Umbilical cord (tissue), 2 donors: Measurements from ENCODE around the gene IMMP2L. TPM values are rescaled to one million over a fixed set of nuclear protein-coding genes. Genes with fewer than 3 reads are reported as not detected.

Experiments
- DNase-seq: peaks from one replicate; pipeline ENCODE4 v3.0.0-alpha.2; 2015; ENCODE audit warnings: low spot score
- total RNA-seq: library from RNA; depleted of rRNA; stranded (reverse); fragments of >200 nt; gene quantifications from one replicate; pipeline ENCODE4 v1.2.3, GENCODE V29; 2014; ENCODE audit warnings: low replicate concordance; ENCODE audit not compliant: insufficient read depth

Gene IMMP2L
- total RNA-seq, 1 donor from 2014 or later: 31.1 TPM

DNA sequence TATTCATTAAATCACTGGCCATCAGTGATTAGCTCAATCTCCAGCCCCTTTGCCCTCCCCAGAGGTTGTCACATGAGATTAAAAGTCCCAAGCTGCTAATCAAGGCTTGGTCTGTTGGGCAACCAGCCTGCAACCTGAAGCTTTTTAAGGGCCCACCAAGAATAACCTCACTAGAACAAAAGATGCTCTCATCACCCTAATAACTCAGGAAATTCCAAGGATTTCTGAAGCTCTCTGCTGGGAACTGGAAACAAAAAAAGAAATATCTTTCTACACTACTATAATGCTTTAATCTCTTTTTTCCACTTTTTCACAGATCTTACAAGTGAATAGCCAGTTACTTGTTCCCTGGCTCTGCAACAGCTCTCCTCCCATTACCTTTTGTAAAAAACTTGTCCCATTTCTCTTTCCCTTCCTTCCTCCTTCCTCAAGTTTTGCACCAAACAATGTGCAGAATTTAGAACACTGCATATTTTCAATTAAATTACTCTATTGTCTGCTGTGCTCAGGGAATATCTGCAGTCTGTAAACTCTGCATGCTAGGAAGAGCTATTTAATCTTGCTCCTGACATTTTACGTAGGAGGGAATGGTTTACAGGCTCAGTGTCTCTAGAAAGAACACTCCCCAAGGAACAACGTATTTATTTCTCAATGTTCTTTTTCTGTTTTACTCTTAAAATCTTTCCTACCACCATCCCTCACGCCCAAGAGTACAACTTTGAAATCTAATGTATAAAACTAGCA is 169.1 kb downstream of the IMMP2L start:
- DNase-seq: peak; percentile 86

DNA sequence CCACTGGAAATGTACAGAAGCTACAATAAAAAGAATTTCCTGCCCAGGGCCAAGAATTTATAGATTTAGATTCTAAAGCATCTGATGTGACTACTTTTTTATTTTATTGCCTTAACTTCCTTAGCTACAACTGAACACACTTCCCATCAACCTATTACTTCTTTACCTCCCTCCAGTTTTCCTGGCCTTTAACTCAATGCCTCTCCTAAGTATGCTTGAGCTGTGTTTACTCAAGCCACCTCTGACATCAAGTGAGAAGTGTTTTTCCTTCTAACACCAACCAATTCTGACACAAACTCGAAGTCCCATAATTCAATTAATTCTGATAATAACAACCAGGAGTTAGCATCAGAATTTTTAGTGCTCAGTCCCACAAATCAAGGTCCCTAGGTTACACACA is 170.0 kb downstream of the IMMP2L start:
- DNase-seq: no peak

DNA sequence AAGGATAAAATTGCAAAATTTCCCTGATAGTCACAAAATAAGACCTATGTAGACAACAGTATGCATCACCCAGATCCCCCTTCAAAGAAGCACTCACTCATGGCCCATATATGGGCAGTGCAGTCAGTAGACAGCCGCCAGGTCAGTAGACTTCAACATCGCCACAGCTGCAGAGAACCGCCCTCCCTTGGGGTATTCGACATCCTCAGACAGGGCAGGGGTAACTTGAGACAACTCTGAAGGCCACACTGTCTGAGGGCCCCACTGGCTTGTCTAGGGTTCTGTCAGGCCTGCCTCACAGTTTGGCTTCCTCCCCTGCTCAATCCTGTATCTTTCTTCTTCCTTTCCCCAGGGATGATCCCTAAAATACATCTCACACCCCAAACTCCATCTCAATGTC is 172.3 kb downstream of the IMMP2L start:
- DNase-seq: no peak

DNA sequence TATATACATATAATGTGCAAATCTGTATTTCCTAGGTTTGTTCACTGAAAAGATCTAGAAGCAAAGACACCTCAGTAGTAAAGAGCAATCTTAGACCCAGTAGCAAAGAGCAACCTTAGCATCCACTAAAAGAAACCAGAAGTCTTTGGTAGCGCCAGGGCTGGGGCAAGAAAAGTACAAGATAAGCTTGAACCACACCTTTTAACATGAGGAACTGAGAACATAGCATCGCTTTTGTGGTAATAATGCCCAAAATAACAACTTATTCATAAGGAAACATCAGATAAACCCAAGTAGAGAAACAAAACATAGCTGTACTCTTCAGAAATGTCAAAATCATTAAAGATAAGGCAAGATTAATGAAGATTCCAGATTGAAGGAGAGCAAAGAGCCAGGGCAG is 173.4 kb downstream of the IMMP2L start:
- no peak for DNase-seq

DNA sequence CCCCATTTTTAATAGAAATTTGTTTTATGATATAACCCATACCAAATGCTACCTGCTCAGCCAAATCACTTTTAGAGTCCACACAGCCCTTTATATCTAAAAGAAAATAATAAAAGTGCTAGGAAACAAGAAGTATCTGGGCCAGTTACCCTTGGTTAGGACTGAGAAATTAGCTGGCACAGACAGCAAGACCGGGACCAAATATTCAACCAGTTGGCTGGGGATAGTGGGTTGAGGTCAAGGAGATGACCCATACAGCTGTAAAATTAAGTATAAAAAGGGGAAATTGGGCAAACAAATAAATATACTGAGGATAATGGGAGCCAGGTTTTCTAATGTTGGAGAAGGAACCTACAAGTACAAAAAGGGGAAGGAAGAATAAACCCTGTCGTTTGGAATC is 174.3 kb downstream of the IMMP2L start:
- DNase-seq: no peak

DNA sequence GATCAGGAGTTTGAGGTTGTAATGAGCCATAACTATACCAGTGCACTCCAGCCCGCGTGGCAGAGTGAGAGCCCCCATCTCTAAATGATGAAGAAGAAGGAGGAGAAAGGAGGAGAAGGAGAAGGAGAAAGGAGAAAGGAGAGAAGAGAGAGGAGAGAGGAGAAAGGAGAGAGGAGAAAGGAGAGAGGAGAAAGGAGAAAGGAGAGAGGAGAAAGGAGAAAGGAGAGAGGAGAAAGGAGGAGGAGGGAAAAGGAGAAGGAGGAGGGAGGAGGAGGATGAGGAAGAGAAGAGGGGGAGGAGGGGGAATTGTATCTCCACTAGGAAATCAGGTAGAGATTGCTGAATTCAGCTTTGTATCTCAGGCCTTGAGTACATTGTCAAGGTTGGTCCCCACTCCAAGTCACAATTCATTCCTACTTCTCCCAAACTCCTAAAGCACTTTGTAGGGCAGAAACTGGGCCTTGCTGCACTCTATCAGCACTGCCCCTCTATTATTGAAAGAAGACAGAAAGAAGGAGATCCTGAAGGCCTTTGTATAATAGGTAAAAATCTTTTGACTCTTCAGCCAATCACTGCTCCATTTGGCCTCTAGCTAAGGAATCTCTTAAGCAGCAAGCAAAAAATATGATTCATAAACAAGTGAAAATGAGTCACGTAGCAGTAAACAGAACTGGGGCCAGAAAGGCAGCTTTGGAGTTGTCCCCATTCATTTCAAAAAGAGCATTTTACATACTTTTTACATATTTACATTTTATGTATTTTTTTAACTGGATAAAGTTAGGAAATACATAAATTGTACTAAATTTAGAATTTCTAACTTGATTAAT is 178.0 kb downstream of the IMMP2L start:
- peak; percentile 31 for DNase-seq

DNA sequence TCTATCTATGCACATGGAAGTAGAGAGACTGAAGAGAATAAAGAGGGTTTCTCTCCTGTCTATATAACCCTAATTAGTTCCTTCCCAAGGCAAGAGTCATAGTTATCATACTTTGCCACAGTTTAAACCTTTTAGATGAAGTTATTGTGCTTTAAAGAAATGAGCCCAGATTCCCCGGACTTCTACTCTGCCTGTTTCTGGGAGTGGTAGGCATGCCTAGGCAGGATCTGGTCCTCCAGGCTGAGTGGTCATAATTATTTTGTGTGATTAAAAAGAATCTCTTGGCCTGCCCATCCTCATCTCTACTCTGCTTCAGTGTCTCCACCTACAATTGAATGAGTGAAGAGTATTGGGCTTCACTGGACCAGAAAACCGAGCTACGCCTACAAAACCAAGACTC is 179.2 kb downstream of the IMMP2L start:
- DNase-seq: no peak

DNA sequence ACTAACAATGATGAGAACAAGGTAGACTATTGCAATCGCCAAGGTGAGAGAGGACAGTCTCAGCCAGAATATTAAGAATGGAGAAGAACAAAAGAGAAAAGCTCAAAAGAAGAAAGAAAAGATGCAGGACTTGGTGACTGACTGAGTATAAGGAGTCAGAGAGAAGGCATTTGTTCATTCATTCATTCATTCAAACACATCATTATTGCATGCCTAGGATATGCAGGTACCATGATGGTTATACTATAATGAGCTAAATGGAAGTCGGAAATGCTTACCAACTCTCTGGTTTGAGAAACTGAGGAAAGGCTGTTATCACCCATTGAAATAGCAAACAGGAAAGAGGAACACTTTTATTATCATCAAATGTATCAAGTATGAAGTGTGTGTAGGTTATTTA is 180.7 kb downstream of the IMMP2L start:
- no peak for DNase-seq

DNA sequence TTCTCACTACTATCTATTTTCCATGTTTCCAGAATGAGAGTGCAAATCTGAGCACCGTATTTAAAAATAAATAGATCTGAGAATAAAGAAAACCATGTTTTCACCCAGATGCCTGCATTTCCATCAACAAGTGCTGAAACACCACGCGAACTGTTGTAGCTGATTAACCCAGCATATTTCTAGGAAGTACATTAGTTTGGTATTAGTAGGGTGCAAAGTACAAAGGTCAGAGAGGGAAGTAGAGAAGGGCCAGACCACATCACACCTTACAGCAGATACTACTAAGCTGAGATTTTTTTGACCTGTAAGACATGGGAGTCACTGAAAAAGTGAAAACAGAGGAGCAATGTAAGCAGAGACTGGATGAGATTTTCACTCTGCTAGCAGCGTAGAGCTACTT is 181.3 kb downstream of the IMMP2L start:
- no peak for DNase-seq

DNA sequence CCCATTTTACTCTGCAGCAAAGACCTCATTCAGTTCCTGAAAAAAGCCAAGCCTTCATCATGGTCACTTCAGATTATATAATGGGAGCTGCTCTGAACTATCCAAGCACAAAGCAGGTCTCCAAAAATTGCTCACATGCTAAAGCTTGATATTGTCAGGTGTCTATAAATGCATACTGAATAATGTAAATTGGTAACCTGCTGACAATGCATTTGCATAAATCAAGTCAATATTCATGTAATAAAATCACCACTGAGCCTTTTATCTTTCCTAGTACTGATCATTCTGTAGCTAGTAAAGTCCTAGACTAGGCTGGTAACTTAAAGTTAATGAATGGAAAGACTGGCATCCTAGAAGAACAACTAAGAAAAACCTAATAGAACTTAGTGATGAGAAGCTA is 188.3 kb downstream of the IMMP2L start:
- no peak for DNase-seq

DNA sequence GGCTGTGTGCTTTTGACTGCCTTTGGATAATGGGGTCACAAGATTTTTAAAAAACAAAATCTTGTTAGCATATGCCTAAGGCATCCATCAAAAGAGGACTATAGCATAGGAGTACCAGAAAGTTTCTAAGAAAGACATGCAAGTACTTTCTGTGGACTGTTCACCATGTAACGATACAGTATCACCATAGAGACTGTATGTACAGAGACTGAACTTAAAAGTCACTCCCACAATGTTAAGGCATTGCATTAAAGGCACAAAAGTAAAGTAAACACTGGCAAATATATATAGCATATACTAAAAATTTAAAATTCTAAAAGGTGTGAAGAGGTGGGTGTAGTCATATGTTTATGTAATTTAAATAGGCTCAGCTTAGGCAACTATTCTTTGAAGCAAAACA is 190.9 kb downstream of the IMMP2L start:
- DNase-seq: no peak

DNA sequence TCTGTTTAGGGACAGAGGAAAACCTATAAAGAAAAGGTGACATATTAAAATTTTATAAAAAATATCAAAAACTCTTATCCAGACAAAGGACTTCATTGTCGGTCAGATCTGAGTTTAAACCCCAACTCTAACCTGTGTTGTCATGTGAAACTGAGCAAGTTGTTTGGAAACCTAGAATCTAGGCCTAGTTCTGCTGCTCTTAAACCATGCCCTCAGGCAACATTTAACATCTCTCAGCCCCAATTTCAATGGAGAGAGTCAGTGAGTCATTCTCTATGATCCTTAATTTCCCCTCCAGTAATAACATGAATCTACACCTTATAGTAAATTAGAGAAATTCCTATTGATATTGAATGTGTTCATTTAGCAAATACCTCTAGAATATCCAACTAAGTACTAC is 192.3 kb downstream of the IMMP2L start:
- no peak for DNase-seq

DNA sequence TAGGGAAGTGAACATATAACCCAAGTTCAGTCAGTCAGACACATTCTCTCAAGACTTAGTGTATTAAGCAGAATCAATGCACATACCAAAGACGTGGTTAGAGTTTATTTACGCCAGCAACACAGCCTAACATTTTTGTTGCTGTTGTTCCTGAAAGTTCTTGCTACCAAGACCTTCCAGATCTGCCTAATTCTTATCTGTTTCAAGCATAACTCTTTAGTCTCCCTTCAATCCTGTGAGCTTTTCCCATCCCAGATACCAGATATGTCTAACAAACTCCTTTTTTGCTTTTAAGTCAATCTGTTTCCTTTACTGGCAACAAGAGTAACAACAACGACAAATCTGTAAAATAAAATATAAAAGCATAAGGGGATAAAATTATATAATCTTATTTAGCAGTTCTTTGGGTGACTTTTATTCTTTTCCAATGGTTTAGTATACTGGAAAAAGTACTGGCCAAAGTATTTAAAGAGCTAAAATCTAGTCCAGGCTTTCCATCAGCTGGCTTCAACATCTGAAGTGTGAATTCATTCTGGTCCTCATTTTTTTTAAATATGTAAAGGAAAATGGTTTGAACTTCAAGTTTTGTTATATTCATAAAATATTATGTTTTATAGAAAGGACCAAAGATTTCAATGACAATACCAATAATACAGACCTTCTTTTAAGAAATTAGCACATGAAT is 193.8 kb downstream of the IMMP2L start:
- DNase-seq: peak; percentile 87

DNA sequence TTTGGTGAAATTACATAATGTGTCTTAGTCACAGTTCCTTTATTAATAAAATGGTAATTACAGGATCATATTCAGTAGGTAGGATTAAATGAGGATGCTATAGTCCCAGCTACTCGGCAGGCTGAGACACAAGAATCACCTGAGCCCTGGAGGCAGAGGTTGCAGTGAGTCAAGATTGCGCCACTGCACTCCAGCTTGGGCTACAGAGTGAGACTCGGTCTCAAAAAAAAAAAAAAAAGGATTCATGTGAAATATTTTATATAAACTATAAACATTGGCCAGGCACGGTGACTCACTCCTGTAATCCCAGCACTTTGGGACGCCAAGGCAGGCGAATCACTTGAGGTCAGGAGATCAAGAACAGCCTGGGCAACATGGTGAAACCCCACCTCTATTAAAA is 197.9 kb downstream of the IMMP2L start:
- DNase-seq: peak; percentile 54

DNA sequence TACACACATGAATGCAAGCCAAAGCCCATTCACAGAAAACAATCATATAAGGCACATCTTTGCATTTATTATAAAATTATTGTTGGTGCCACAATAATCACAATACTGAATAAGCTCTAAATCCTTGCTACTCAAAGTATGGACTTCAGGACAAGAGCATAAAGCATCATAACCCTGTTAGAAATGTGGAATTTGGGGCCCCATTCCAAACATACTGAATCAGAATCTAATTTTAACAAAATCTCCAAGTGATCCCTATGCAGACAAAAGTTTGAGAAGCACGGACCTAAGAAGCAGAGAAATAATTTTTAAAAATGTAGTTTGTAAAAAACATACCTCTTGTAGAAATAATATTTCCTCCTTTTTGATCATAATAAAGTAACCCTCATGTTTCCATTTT is 199.2 kb downstream of the IMMP2L start:
- DNase-seq: peak; percentile 76

DNA sequence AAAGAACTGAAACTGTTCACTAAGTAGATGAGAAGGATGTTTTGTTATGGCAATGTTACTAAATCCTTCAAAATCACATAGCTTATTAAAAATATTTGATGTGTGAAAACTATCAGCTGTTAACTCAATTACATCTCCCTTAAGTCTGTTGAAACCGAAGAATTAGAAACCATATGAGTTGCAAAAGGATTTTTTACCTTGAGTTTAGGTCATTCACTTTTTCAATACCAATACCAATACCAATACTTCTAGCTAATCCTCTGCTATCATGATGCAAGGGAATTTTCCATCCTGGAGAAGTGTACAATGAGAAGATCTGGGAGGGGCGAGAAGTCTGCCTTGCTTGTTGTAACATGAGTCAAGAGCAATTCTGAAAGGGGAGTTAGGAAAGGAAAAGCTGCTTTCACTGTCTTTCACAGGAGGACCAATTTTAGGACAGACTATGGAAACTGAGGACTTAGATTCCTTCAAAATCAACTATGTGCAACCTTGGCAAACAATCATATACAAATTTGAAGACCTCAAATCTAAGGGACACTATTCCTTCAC is 199.7 kb downstream of the IMMP2L start:
- DNase-seq: peak; percentile 38

DNA sequence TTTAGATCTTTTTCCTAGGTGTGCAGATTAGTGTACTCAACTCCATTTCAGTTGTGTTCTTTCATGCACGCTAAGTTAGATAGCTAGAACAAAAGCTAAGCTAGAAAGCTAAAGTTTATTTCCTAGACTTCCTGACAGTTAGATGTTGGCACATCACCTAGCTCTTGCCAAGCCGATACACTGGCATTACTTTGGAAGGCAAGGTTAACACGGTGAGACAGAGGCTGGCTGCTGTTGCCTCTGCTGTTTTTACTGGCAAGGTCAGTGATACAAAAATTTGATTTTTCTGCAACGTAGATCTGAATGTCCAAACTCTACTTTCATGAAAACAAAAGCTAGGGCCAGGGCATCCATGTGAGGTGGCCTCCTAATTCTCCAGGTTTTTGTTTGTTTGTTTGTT is 203.4 kb downstream of the IMMP2L start:
- no peak for DNase-seq

DNA sequence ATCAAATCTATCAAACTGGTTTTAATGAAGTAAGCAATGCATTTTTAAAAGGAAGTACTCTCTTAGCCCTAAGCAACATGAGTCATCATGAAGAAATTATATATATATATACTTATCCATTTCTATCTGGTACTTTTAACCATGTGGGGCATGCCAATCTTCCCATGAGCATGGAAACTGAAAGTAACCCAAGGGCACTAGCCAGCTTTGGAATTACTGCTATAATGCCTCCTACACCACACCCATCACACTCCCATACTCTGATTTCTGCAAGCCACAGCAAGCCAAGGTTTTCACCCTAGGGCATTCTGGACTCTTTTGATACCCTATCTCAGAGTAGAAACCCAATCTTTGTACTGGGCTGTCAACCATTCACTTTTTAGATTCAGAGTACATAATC is 204.6 kb downstream of the IMMP2L start:
- DNase-seq: no peak

DNA sequence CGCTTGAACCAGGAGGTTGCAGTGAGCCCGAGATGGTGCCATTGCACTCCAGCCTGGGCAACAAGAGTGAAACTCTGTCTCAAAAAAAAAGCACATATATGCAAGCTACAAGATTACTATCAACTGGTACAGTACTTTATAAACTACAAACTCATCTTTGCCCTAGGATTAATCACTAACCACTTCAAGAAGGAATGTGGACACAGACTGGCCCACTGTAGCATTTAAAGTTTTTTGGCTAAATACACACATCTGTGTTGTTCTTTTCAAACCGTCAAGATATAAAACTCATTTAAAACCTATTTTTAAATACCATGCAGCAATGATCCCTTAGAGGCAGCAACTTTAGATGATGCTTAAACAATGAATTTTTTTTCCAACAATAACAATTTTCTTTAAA is 205.4 kb downstream of the IMMP2L start:
- no peak for DNase-seq

DNA sequence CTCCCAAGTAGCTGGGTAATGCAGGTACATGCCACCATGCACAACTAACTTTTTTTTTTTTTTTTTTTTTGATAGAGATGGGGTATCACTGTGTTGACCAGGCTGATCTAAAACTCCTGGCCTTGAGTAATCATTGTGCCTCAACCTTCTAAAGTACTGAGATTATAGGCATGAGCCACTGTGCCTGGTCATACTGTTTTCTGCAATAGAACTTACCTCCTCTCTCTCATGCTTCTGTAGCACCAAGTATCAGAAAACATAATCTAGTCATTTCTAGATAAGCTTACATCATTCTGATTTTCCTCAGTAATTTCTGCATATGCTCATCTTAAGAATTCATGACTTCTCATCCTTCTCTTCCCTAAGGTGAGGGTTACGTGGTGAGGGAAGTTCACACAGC is 210.0 kb downstream of the IMMP2L start:
- DNase-seq: no peak

DNA sequence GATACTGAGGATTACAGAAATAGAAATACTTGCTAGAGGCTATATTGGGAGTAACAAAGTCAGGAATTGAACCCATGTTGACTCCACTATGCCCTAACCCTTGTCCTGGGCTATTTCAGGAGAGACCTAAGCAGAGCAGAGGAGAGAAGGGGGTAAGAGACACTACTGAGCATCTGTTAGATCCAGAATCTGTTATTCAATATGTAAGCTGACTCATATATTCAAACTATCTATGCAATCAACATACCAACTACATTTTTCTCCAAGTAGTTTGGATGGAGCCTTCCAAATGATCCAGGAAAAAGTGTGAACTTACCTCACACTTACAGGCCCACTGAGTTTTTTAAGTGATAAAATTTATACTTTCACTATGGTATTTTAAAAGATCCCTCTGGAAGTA is 216.1 kb downstream of the IMMP2L start:
- no peak for DNase-seq

DNA sequence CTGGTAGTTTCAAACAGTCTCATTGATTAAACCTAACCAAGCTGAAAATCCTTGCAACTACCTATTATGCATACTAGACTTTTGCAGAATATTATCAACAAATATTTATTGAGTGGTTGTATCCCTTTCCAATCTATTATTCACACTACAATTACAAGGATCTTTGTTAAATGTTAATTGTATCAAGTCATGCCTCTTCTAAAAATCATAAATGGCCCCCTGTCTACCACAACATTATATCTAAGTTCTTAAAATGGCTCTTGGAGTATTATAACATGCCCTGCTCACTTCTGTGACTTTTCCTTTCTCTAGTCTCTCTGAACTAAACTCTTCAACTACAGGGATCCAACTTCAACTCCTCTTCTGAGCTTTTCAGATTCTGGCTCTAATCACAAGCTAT is 219.3 kb downstream of the IMMP2L start:
- DNase-seq: no peak
